Eye (tissue), 1 donor: Measurements from ENCODE around the gene LAMB4.

Experiments used
- DNase-seq: peaks from one replicate; pipeline ENCODE4 v3.0.0-alpha.2; 2015

The LAMB4 gene

DNA sequence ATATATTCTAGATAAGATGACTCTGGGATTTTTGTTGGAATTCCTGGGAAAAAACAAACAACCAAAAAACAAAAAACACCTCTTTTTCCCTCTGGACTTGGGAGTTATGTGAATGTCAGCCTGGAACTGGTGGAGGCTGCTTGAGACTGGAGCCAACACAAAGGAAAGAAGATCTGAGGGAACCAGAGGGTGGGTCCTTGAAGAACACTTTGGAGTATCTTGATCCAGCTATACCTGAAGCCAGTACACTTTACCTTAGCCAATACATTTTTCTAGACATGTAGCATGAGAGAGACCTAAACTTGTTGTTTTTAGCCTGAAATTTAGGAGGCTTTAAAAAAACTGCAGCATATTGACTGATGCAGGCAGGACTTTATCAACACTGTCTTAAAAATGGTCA lies 121.3 kb downstream of the LAMB4 start:
- no peak for DNase-seq

DNA sequence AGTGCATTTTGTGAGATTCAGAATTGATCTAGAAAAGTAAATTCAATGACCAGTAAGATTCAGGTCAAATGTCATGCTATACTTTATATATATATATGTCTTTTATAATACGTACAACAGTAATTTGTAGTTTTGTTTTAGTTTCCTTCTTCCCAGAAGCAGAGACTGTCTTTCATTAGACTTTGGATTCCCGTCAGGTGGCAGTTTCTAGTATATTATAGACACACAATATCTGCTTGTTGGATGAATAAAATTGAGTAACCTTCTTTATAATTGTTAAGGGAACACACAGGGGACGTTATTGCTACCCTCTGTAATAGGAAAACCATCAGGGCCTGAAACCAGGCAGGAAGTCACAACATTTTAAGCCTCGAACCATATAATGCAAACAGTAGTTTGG lies 121.9 kb downstream of the LAMB4 start:
- no peak for DNase-seq

DNA sequence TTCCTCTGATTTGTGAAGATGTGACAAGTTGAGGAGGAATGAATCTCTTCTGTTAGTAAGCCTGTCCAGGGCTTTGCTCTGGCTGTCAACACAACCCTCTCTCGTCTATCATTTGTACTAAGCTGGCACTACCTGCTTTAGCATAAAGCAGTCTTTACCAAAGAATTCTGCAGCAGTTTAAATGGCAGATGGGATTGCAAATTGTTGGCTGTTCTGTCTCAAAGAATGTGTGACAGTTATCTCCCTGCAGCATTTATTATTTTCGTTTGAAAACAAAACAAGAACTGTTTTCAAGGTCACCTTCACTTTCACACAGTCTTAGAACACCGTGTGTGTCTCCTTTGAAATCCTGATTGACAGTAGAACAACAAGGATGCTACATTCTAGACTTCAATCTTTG lies 122.4 kb downstream of the LAMB4 start:
- no peak for DNase-seq

DNA sequence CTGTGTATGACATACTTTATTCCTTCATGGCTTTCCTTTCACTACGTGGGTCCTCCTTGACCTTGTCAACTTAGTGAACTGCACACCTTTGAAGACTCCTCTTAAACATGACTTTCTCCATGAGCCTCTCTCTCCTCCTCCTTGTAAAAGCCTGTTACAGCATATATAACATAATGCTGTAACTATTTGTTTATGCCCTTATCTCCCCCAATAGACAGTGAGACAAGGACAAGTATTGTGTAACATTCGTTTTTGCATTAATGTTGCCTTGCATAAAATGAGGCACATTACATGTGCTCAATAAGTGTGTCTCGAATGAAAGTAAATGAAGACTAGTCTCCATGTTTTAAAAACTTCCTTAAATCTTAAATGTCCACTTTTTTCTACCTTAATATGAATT lies 122.9 kb downstream of the LAMB4 start:
- DNase-seq: no peak

DNA sequence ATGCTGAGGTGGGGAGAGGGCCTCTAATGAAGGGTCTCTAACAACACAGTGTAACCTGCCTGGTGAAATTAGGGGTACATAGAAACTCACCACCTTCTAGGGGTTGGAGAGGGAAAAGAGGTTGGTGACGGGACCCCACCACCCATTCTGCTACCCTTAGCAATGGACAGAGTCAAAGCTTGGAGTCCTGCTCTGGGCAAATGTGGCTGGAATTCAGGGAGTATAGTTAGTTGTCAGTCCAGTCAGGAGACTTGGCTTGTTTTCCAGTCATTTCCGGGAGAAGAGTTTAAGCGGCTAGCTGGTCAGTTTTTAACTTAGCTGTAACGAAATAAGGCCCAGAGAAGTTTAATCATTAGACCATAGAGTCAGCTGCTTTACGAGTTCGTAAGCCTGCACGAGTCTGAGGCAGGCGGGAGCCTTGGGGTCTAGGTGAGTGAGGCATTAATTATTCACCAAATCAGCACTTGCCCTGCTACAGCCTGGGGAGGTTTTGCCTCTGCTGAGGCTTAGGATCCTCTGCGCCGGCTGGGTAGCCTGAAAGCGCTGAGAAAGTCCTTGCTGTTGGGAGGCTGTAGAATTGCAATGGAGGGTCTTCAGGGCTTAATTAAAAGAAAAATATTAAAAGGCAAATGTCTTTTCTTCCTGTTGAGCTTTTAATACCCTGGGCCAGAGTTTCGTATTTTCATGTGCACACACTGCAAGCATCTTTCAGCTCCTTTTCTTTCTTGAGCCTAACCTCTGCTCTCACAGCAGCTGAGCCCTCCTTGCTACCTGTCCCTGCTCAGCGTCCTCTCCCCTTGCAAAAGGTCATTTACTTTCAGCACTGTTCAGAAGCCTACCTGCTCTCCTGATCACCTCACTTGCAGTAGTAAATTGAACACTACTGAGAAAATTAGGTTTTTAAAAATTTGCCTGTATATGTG lies 125.7 kb downstream of the LAMB4 start:
- peak; percentile 51 for DNase-seq

DNA sequence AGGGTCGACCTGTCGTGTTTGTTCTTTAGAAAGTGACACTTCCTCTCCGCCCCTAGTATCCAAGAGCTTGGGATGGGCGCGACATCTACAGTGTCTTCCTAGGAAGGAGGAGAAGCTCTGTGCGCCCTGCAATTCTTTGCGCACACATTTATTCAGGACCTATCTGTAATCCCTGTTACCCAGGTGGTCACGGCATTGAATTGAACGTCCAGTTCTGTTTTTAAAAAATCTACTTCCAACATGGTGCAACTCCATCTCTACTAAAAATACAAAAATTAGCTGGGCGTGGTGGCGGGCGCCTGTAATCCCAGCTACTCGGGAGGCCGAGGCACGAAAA lies 126.6 kb downstream of the LAMB4 start:
- DNase-seq: no peak

DNA sequence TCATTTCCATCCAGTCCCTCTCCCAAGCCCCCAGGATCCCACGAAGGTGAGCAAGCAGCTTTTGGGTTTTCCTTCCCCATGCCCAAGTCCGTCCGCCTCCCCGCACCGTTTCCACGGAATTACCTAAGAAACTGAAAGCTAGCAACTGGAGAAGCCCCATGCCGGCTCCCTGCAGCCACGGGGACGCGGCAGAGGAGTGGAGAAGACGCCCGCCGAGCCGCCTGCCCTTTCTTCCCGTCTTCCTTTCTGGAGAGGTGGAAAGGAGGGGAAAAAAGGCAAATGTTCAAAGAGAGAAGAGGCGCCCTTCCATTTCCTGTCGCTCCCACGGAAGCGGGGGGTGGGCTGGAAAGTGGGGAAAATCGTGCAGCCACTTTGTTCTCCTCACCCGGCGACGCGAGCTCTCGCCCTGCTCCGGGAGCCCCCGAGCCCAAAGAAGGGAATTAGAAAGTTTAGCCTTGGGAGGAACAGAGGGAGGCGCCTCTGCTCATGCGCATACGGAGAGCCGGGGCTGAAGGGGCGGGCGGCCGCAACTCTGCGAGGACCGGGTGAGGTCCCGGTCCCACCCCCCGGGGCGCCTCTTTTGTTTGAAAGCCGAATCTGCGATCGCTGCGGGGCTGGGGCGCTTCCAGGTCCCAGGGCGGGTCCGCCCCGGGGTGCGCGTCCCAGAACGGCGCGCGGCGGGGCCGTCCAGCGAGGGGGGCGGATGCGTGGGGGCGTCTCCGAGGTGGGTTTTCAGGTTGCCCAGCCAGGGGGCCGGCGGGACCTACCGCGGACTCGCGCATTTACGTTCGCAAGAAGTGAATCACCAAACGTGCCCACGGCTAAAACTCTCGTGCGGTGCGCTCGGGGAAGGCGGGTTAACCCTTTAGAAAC lies 127.2 kb downstream of the LAMB4 start, which contains the start of gene LAMB1:
Gene LAMB1, minus strand, starts transcription at position 436 of the 873 bp plus-strand sequence. Its CDS starts 276 bp downstream, at position 160.
- peak; percentile 86 for DNase-seq

DNA sequence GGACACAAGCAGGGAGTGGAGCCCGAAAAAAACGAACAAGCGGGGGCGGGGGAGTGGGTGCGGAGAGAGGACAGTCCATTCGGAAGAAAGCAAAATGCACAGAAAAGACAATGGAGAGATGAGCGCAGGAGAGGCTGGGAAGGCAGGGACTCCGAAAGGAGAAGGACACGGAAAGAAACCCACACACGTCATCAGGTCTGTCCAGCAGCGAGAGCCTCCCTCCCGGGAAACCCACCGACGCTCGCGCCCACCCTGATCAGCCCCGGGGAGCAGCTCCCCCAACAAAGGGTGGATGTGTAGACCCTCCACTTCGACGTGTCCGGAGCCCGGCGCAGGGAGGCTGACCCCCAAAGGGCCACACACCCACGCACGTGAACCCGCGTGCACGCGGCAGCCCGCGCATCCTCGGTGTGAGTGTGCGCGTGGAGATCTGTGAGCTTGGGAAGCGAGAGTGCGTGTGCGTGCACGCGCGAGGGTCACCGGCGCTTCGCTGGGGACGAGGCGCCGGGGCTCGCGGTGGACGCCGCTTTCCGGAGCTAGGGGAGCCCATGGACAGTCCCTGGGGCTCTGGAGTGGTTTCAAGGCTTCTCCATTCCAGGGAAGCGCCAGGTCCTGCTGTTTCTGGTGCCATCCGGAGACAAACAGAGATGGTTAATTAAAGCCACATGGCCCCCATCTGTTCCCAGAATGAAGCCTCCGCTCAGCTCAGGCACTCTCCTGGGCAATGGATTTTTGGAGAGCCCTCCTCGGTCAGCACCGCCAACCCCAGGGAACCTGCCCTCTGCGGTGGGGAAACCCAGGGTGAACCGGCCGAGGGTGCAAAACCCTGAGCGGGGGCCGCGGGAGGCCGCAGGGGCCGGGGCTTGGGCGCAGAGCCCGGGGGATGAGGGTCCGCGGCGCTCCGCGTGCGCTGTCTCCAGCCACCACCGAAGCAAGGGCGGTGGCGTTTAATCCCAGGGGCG lies 128.1 kb downstream of the LAMB4 start:
- DNase-seq: peak; percentile 87

DNA sequence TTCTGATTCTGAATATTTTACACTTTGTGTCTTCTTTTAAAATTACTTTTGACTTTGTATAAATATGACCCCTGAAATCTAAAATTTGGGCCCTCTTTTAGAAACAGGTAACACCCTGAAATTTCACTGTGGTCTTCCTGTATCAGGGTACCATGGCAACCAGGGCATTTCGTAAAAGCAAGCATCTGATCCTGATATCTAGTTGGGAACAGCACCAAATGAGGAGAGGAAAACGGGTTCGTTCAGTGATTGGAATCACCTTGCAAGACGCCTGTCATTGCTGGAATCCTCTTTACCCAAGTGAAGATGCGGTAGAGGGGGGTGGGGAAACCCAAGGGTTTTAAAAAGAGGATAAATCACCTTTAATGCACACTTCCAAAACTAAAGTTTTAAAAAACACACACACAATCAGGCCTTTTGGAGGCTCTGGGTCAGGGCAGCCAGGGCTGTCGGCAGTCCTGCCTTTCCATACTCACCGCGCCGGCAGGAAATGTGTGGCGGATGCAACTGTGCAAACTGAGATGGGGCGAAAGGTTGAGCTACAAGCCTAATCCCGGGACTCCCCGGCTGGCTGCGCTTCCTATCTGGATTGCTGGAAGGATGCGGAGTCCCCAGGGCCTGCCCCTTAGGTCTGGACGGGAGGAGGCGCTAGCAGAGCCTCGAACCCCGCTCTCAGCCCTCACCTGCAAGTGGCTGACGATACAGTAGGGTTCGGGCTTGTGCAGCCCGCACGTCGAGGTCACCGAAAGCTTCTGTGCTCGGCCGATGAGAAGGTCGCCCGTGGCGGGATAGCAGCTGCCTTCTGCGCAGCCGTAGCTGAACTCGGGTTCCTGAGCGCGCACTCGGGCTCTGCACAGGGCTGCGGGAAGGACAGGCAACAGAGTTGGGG lies 129.0 kb downstream of the LAMB4 start:
- peak; percentile 78 for DNase-seq

DNA sequence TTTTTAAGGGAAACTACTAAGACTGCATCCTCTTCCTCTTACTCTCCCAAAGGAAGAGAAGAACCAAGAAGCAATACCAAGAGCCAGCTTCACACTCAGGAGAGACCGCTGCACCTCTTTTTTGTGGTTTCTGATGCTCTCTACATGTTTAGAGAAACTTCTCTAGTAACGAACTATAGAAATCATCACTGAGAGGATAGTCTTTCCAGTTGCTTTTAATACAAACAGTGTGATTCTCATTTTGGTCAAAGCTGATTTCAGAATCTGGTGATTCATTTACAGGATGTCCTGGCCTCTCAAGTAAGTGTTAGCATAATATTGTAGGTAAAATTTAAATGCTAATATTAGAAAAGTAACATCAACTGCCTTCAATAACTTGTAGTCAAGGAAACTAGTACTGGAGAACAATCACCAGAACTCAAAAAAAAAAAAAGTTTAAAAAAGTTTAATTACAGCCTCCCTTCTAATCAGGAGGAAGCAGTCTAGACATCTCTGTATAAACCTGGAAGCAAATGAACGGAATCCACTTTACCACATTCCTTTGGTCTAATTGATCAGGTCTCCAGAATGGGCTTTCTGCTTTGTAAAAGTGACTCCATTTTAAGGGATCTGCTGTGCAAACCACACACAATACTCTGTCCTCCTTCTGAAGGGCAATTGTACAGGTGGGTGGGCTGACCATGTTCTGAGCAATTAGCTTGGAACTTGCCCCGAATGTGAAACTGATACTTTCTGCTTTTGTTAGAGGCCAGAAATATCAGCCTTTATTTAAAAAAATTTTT lies 130.2 kb downstream of the LAMB4 start:
- DNase-seq: no peak

DNA sequence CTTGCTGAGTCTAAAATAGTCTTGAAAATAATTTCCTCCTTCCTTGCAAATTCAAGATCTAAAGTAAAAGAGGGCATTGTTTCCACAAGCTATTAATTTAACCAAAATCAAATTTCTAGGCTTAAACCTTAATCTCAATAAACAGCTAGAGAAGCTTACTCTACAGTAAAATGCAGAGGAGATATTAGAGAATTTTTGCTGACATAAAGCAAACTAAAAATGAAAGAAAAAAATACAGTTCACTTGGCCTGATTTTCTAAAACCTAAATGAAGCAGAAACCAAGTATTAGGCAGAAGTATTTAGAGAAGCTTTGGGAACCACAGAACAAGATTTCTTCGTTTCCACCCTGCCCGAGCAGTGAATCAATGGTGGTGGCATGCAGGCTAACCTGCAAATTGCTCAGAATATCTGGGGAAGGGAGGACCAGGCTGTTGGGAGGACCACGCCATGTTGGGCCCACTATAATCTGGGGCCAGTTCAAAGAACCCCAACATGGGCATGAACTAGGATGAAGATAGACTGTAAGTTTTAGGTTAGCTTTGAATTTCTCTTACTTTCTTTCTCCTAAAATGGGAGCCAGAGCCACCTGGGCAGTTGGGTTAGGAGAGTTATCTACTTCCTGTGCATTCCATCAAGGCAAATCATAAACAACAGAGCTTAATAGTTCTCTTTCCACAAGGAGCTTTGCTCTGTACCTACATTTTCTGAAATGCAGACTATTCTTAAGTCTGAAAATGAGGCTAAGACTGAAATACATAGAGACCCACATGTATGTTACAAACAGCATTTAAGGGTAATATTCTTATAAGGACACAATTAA lies 131.3 kb downstream of the LAMB4 start:
- DNase-seq: no peak

DNA sequence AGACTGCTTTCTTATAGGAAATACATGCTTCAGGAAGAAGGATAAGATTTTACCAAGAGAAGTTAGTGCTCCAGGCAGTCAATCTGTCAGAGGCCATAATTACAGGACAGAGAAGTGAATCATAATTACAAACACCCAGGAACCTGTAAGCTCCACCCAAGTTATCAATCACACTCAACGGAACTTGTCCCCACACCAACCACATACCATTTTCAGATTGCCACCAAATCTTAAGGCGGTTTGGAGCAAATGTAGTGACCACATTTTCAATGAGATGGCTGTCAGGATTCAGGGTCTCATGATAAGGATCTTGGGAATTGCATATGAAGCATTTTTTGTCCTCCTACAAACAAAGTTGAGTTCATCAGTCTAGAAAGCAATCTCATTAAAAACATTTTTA lies 132.0 kb downstream of the LAMB4 start:
- DNase-seq: no peak

DNA sequence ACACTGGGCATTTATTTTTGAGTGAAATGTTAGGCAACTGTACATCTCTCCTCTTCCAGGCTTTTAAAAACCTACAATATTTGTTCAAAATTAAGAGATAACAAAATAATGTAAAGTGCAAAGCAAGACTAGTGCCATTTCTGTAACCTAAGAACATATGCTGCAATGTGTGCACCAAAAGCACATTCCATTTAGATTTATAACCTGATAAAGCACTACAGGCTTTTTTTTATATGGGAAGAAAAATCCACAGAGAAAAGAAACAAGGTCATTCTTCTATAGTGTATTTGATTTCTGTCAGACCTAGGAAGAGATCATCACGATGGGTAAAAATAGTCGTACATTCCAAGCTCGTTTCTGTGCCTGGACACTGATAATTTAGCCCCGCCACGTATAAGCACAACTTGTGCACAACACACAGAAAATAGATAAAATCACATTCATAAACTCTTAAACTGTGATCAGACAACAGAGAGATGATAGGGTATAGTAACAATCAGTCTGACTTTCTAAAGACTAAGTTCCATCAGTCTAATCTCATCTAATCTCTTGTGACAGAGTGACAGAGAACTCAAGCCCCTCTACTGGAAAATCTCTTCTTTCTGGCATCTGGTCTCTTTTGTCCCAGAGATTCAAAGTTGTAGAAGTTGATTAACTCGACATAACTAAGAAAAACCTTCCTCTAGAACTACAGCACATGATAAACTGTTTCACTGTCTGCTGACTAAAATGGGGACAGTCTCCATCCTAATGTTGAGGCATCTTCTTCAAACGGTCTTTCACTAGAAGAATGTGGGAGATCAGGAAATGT lies 133.9 kb downstream of the LAMB4 start:
- peak; percentile 71 for DNase-seq

DNA sequence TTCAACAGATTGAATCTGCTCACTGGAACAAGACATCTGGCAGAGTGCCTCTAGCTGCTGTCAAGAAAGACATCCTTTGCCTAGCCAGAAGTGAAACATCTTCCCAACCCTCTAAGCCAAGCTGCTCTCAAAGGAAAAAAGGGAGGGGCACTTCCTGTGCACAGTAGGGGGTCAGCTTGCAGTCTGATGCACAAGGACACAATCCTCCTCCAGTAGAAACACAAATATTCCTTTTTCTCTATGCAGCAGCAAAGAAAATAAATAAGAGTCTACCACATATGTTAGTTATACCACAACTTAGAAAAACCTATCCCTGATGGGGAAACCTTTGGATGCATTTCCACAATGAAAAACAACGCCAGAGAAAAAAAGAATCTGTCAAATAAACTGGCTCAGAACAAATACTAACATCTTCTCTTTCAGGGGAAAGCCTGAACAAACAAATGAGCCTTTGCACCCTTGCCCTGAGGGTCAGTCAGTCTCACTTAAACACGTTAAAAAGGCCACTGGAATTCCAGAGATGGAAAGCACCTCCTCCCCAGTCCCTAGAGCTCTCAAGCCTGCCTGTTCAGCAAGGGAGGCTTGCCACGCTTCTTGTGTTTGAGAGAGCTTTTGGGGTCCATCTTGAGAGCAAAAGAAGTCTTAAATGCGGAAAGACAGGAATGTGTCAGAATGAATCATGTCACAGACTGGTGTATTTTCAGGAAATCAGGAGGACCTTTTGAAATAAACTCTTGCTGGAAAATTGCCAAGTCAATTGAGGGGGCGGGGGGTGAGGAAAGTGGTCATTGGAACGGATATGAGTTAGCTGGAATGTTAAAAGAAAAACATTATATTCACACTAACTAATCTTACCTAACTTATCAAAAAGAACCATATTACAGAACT lies 134.7 kb downstream of the LAMB4 start:
- DNase-seq: peak; percentile 90

DNA sequence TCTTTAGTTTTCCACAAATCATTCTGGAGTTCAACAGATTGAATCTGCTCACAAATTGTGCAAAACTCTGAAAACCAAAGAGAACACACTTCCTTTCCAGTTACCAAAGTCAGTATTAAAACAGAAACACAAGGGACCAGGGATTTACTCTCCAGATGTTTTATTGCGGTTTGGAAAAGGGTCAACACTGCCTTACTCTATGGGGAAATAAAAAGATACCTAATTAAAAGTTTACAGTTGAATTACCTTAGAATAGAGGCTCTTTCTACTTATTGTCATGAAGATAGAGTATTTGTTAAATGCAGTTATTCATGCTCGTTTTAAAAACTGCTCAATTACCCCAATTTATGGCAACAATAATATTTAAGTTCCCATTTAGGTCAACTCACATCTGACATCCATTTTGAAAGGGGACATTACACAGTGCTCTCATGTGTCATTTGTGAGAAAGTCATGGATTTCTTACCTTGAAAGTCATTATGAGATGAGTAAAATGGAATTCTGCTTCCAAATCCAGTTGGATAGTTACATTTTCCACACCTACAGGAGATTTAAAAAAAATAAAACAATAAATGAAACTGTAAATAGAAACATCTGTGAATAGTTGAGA lies 135.6 kb downstream of the LAMB4 start:
- DNase-seq: peak; percentile 45

DNA sequence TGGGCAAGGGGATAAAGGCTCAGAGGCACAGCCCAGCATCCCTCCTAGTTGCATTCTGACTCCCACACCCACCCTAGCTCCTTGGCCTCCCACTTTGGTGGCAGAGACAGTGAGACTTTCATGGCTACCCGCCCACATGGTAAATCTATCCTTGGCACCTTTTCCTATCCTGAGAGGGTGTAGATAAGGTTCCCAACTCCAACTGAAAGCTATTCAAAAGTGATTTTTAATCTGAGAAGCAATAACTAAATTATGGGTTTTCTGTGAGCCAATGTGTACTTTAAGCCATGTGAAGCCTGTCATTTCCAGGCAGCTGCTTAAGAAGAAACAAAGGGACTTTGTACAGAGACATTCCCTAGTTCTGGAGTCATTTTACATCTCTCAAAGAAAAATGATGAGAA lies 136.3 kb downstream of the LAMB4 start:
- peak; percentile 60 for DNase-seq

DNA sequence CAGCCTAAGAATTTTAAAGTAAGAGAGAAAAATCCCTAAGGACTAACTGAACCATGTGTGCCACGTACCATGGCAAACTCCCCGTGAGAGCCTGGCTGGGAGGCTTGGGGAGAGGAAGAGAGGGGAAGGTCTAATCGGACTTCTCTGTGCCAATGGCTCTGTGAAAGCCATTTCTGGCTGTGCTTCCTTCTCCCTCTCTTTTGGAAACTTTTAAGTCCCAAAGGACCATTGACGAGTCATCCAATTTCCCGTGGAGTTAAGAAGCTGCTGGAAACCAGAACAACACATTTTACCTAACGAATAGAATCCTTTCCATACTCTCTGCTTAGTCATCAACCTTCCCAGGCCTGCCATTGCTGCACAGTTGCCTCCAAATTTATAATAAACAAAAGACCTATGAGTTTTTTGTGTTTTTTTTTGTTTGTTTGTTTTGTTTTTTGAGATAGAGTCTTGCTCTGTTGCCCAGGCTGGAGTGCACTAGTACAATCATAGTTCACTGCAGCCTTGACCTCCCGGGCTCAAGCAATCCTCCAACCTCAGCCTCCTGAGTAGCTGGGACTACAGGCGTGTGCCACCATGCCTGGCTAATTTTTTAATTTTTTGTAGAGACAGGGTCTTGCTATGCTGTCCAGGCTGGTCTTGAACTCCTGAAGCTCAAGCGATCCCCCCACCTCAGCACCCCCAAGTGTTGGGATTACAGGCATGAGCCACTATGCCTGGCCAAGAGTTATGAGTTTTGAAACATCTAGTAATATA lies 140.4 kb downstream of the LAMB4 start:
- no peak for DNase-seq
